Germinal center (tissue), 1 donor: ENCODE data around the gene UBR3.
"Not testable (repeated sequence)": the region's sequence is repeated elsewhere in the genome, so short reads cannot be mapped to it uniquely, and the experiment has no call there.

Experiments used
- DNase-seq: peaks from one replicate; pipeline ENCODE4 v3.0.0; 2012; ENCODE audit warnings: mixed read lengths, low spot score

The UBR3 gene

GRCh38 chr2:169871369-169871768 lies 44.1 kb downstream of the UBR3 start:
- not testable (repeated sequence) for DNase-seq

- no peak for DNase-seq
Measured at GRCh38 chr2:169871994-169872393, 44.7 kb downstream of the UBR3 start.

- no peak for DNase-seq
Measured at GRCh38 chr2:169877398-169877797, 50.1 kb downstream of the UBR3 start.

GRCh38 chr2:169887120-169887519 lies 59.9 kb downstream of the UBR3 start:
- no peak for DNase-seq

GRCh38 chr2:169891593-169892298 lies 64.5 kb downstream of the UBR3 start:
- DNase-seq, result no peak

- no peak for DNase-seq
Measured at GRCh38 chr2:169892951-169893350, 65.7 kb downstream of the UBR3 start.

GRCh38 chr2:169895294-169895985 lies 68.2 kb downstream of the UBR3 start:
- DNase-seq, result no peak

- DNase-seq, result no peak
Measured at GRCh38 chr2:169897834-169898233, 70.6 kb downstream of the UBR3 start.

GRCh38 chr2:169900103-169900502 lies 72.8 kb downstream of the UBR3 start:
- DNase-seq, result not testable (repeated sequence)

- no peak for DNase-seq
Measured at GRCh38 chr2:169900686-169901085, 73.4 kb downstream of the UBR3 start.

GRCh38 chr2:169906731-169907130 lies 79.5 kb downstream of the UBR3 start:
- DNase-seq, result no peak

GRCh38 chr2:169909376-169909775 lies 82.1 kb downstream of the UBR3 start:
- DNase-seq, result no peak

GRCh38 chr2:169910109-169910799 lies 83.0 kb downstream of the UBR3 start:
- no peak for DNase-seq

- DNase-seq, result no peak
Measured at GRCh38 chr2:169911119-169911518, 83.9 kb downstream of the UBR3 start.

GRCh38 chr2:169916623-169917022 lies 89.4 kb downstream of the UBR3 start:
- DNase-seq, result no peak

- no peak for DNase-seq
Measured at GRCh38 chr2:169923977-169924376, 96.7 kb downstream of the UBR3 start.

GRCh38 chr2:169925968-169926367 lies 98.7 kb downstream of the UBR3 start:
- DNase-seq, result no peak

- peak; percentile 5 for DNase-seq
Measured at GRCh38 chr2:169928463-169928864, 101.2 kb downstream of the UBR3 start.

GRCh38 chr2:169933124-169933711 lies 106.0 kb downstream of the UBR3 start:
- peak; percentile 7 for DNase-seq

GRCh38 chr2:169936652-169937051 lies 109.4 kb downstream of the UBR3 start:
- DNase-seq, result not testable (repeated sequence)

GRCh38 chr2:169945515-169945914 lies 118.3 kb downstream of the UBR3 start:
- no peak for DNase-seq

- no peak for DNase-seq
Measured at GRCh38 chr2:169946092-169946491, 118.8 kb downstream of the UBR3 start.

GRCh38 chr2:169946546-169946945 lies 119.3 kb downstream of the UBR3 start:
- no peak for DNase-seq
